Endothelial cell of umbilical vein (primary cell): ENCODE data around the gene C6orf89. TPM values are rescaled to one million over a fixed set of nuclear protein-coding genes. Genes with fewer than 3 reads are reported as not detected.

ENCODE experiments used
- BruUV-seq: library from RNA; stranded (reverse); fragments of 400-500 nt; replicated peaks from 2 replicates; lab custom pipeline; 2021; lab: Mats Ljungman, UMichigan
- CTCF ChIA-PET: fragments of 300-600, 350-600 bp; sonication (Branson Sonifier 250); formaldehyde crosslinking; loops from one replicate; lab custom pipeline; 2021; ENCODE audit warnings: antibody characterized with exemption, inconsistent platforms; lab: Charles Lee
- POLR2A ChIA-PET: fragments of 300-600, 350-600 bp; sonication (Branson Sonifier 250); formaldehyde crosslinking; loops from one replicate; lab custom pipeline; 2021; ENCODE audit warnings: antibody characterized with exemption, inconsistent platforms; lab: Charles Lee
- DNase-seq: peaks from one replicate; pipeline ENCODE4 v3.0.0-alpha.2; 2011; ENCODE audit warnings: low read depth, low spot score
- FAIRE-seq: peaks from 2 replicates; lab custom pipeline; 2011; peaks lifted over from hg19 to GRCh38; lab: Jason Lieb, UNC
- H2AFZ ChIP-seq: 2 replicates; pipeline ENCODE4 v1.6.0; 2012; ENCODE audit warnings: low read depth, low read length, control low read depth, inconsistent platforms
- H3K27ac ChIP-seq: 2 replicates; pipeline ENCODE4 v1.5.1; 2011; ENCODE audit warnings: low read depth, mild to moderate bottlenecking, control low read depth, low read length, moderate library complexity; ENCODE audit not compliant: insufficient read depth
- H3K27me3 ChIP-seq, 2 experiments: 2 replicates each; pipeline versions ENCODE4 v1.6.0 to v1.6.1; 2011; ENCODE audit warnings: low read length in 2 of 2, mixed read lengths in 1 of 2; ENCODE audit not compliant: control insufficient read depth in 2 of 2, insufficient read depth in 2 of 2
- H3K36me3 ChIP-seq, 2 experiments: 2 replicates in 1 of 2; 3 replicates in 1 of 2; pipeline ENCODE4 v1.5.1; 2011; ENCODE audit warnings: low read length in 2 of 2, mild to moderate bottlenecking in 1 of 2, moderate library complexity in 1 of 2; ENCODE audit not compliant: control insufficient read depth in 2 of 2, insufficient read depth in 2 of 2; ENCODE audit errors: extremely low read depth in 1 of 2
- H3K4me1 ChIP-seq: 3 replicates; pipeline ENCODE4 v1.5.1; 2011; ENCODE audit warnings: mild to moderate bottlenecking, low read length; ENCODE audit not compliant: control insufficient read depth, insufficient read depth; ENCODE audit errors: extremely low read depth
- H3K4me2 ChIP-seq: 2 replicates; pipeline ENCODE4 v1.6.1; 2011; ENCODE audit warnings: low read length, control low read depth, mixed read lengths; ENCODE audit not compliant: insufficient read depth
- H3K4me3 ChIP-seq, 3 experiments: fragments of 200-600 bp in 1 of 3; sonication (generic), shearing (Covaris generic) in 1 of 3; replicated peaks in 1 of 3; 2 replicates each; pipeline ENCODE4 v1.5.1; 2011 to 2016; ENCODE audit warnings: control low read depth in 3 of 3, low read length in 3 of 3, mild to moderate bottlenecking in 2 of 3, inconsistent platforms in 1 of 3, low read depth in 1 of 3, moderate library complexity in 1 of 3; ENCODE audit not compliant: insufficient read depth in 1 of 3
- H3K79me2 ChIP-seq: 2 replicates; pipeline ENCODE4 v1.6.0; 2012; ENCODE audit warnings: low read length, inconsistent platforms; ENCODE audit not compliant: control insufficient read depth, insufficient read depth
- H3K9ac ChIP-seq: replicated peaks from 2 replicates; pipeline ENCODE3; 2011; ENCODE audit warnings: low read length, control low read depth; ENCODE audit not compliant: insufficient read depth; ENCODE audit errors: extremely low read depth
- H3K9me1 ChIP-seq: replicated peaks from 3 replicates; pipeline ENCODE4 v1.6.0; 2011; ENCODE audit warnings: mild to moderate bottlenecking, low read length; ENCODE audit not compliant: control insufficient read depth, insufficient read depth; ENCODE audit errors: extremely low read depth
- H3K9me3 ChIP-seq: replicated peaks from 2 replicates; pipeline ENCODE4 v1.5.1; 2012; ENCODE audit warnings: low read length, inconsistent platforms; ENCODE audit not compliant: control insufficient read depth, insufficient read depth
- H4K20me1 ChIP-seq: replicated peaks from 2 replicates; pipeline ENCODE3; 2011; ENCODE audit warnings: mild to moderate bottlenecking, low read length; ENCODE audit not compliant: control insufficient read depth, insufficient read depth; ENCODE audit errors: extremely low read depth
- CTCF ChIP-seq, 2 donors: IDR thresholded peaks; 1 replicate in 1 of 2; 2 replicates in 1 of 2; pipeline ENCODE4 v1.5.1; 2011; ENCODE audit warnings: low read length in 2 of 2, mild to moderate bottlenecking in 2 of 2, moderate library complexity in 2 of 2, control low read depth in 1 of 2, inconsistent platforms in 1 of 2, low read depth in 1 of 2; ENCODE audit not compliant: insufficient read depth in 1 of 2; ENCODE audit errors: extremely low read depth in 1 of 2
- EZH2 ChIP-seq: IDR thresholded peaks from 2 replicates; pipeline ENCODE4 v1.6.1; 2012; ENCODE audit warnings: borderline replicate concordance, low read depth, mild to moderate bottlenecking, moderate library complexity, low read length, inconsistent platforms; ENCODE audit not compliant: severe bottlenecking
- FOS ChIP-seq: IDR thresholded peaks from 2 replicates; pipeline ENCODE4 v1.6.1; 2011; ENCODE audit warnings: mild to moderate bottlenecking, low read length, moderate library complexity, borderline replicate concordance; ENCODE audit not compliant: insufficient read depth
- GATA2 ChIP-seq: IDR thresholded peaks from 2 replicates; pipeline ENCODE4 v1.7.0; 2011; ENCODE audit warnings: low read depth, mild to moderate bottlenecking, moderate library complexity, mixed read lengths, low read length; ENCODE audit not compliant: insufficient read length, insufficient read depth
- JUN ChIP-seq: IDR thresholded peaks from 2 replicates; pipeline ENCODE4 v1.6.1; 2011; ENCODE audit warnings: borderline replicate concordance, low read depth; ENCODE audit not compliant: insufficient read length, insufficient read depth
- MAX ChIP-seq: IDR thresholded peaks from 2 replicates; pipeline ENCODE4 v1.6.1; 2011; ENCODE audit not compliant: insufficient read depth, insufficient read length
- MYC ChIP-seq: IDR thresholded peaks from one replicate; pipeline ENCODE4 v1.6.1; 2011; ENCODE audit warnings: mild to moderate bottlenecking, low read depth, low read length
- POLR2A ChIP-seq: IDR thresholded peaks from 2 replicates; pipeline ENCODE4 v1.6.1; 2012; ENCODE audit warnings: low read depth, mild to moderate bottlenecking, control low read depth, low read length
- POLR2AphosphoS5 ChIP-seq: IDR thresholded peaks from 2 replicates; pipeline ENCODE4 v1.6.1; 2012; ENCODE audit warnings: low read depth, mild to moderate bottlenecking, control low read depth, low read length, moderate library complexity; ENCODE audit not compliant: insufficient read depth
- dilution Hi-C: fragments of 300-500 bp; cut with MboI; formaldehyde crosslinking; loops from one replicate; pipeline ENCODE4 v1.15.0; 2019; ENCODE audit warnings: low sequenced_read_pairs; ENCODE audit not compliant: extremely low pct_ligation_motif_present
- intact Hi-C: fragments of 100-400 bp; cut with micrococcal nuclease; formaldehyde crosslinking; loops from one replicate; pipeline ENCODE4 v1.10.0; 2022
- polyA plus RNA-seq, 4 experiments: library from polyadenylated mRNA; depleted of rRNA in 3 of 4; stranded (reverse) in 3 of 4; unstranded in 1 of 4; fragments of >200 nt; gene quantifications; 2 replicates each; pipeline versions ENCODE4 v1.2.1 to v1.2.3, GENCODE V29; 2011 to 2012; ENCODE audit warnings: missing spikeins in 1 of 4
- total RNA-seq: library from RNA; stranded (reverse); gene quantifications from 2 replicates; pipeline ENCODE4 v1.2.3, GENCODE V29; 2021

Gene C6orf89
- total and polyA plus RNA-seq, 2 donors (not counting 3 experiments of a cell fraction or from before 2014, with no cell fraction given) = 18.2 to 34.0 TPM

GRCh38 chr6:36888115-36888643, 2.4 kb downstream of the C6orf89 start:
- no peak overlapping the region for H3K27ac ChIP-seq
- H3K9ac ChIP-seq = no peak overlapping the region
- POLR2A ChIA-PET = no interaction called here
- intact Hi-C loops = no loop called here
- H2AFZ ChIP-seq = no peak overlapping the region
- H3K9me3 ChIP-seq = no peaks in the 10 kb centered on the region
- dilution Hi-C loops = no loop called here
- DNase-seq (no peak), FAIRE-seq (no peak)
- H3K79me2 ChIP-seq = peaks cover 2% of the 10 kb centered on the region
- H3K36me3 ChIP-seq = no peaks in the 10 kb centered on the region
- no TSS peak for BruUV-seq
- H3K4me1 ChIP-seq = peaks cover 12% of the 10 kb centered on the region
- H3K4me2 ChIP-seq = no peak overlapping the region
- H3K27me3 ChIP-seq = no peaks in the 10 kb centered on the region
- no peaks in the 10 kb centered on the region for H4K20me1 ChIP-seq
- no peak overlapping the region for H3K4me3 ChIP-seq
- no peaks in the 10 kb centered on the region for H3K9me1 ChIP-seq
- CTCF ChIA-PET = interaction anchor here (2.4 kb wide), 1 partner anchor 130 kb away, joined by 8 read pairs; no protein-coding TSS in a partner anchor
- TF ChIP-seq GATA2 (no peak), POLR2AphosphoS5 (no peak), EZH2 (no peak), MAX (no peak), CTCF (IDR thresholded peaks at IDR 0.05; ENCODE audit: extremely low read depth in 1 of 2, insufficient read depth in 1 of 2, low read depth in 1 of 2, low read length in 2 of 2) (no peak), JUN (no peak), MYC (no peak), POLR2A (no peak), FOS (no peak)
